K562 (cell line): Measurements from ENCODE around the gene HPS1. TPM values are rescaled to one million over a fixed set of nuclear protein-coding genes. Genes with fewer than 3 reads are reported as not detected.

Experiments used
- ATF7 ChIP-seq: fragments of 450-650 bp; IDR thresholded peaks from 2 replicates; pipeline ENCODE4 v1.7.1; 2014; ENCODE audit warnings: mild to moderate bottlenecking, moderate library complexity
- CBFA2T3 ChIP-seq: fragments of 450-650 bp; IDR thresholded peaks from 2 replicates; pipeline ENCODE4 v1.6.1; 2017
- EP300 ChIP-seq: IDR thresholded peaks from 2 replicates; pipeline ENCODE4 v1.6.1; 2012; ENCODE audit warnings: low read length, improper control_type of control experiment
- ETV1 ChIP-seq: fragments of 450-650 bp; conservative IDR thresholded peaks from 2 replicates; pipeline ENCODE4 v1.6.1; 2016; ENCODE audit warnings: missing genetic modification characterization, control low read depth, low read depth, missing compliant biosample characterization
- IRF2 ChIP-seq: sonication (generic); formaldehyde crosslinking; IDR thresholded peaks from 2 replicates; pipeline ENCODE4 v1.8.1; 2022; ENCODE audit warnings: mild to moderate bottlenecking, missing genetic modification reagents
- LEF1 ChIP-seq: fragments of 450-650 bp; IDR thresholded peaks from 2 replicates; pipeline ENCODE4 v1.6.1; 2016; ENCODE audit warnings: mild to moderate bottlenecking
- MAFF ChIP-seq: IDR thresholded peaks from 2 replicates; pipeline ENCODE4 v1.6.1; 2012; ENCODE audit warnings: low read length, improper control_type of control experiment
- MBD2 ChIP-seq: sonication (generic); IDR thresholded peaks from 2 replicates; pipeline ENCODE4 v1.6.1; 2016; ENCODE audit warnings: low read depth, borderline replicate concordance
- NFE2 ChIP-seq: IDR thresholded peaks from 2 replicates; pipeline ENCODE4 v1.6.1; 2014; ENCODE audit warnings: antibody characterized with exemption, low read depth
- NR2C1 ChIP-seq, 2 experiments: fragments of 450-650 bp; IDR thresholded peaks; 2 replicates each; pipeline ENCODE4 v1.6.1; 2017; ENCODE audit warnings: mild to moderate bottlenecking in 2 of 2, antibody characterized with exemption in 1 of 2, inconsistent platforms in 1 of 2, missing compliant biosample characterization in 1 of 2, missing genetic modification characterization in 1 of 2
- PTTG1 ChIP-seq: fragments of 450-650 bp; IDR thresholded peaks from 2 replicates; pipeline ENCODE4 v1.6.1; 2016; ENCODE audit warnings: low read depth, mild to moderate bottlenecking, missing genetic modification characterization, missing compliant biosample characterization
- SMARCE1 ChIP-seq: fragments of 450-650 bp; IDR thresholded peaks from 2 replicates; pipeline ENCODE4 v1.7.1; 2016; ENCODE audit warnings: mild to moderate bottlenecking
- SNIP1 ChIP-seq: fragments of 450-650 bp; IDR thresholded peaks from 2 replicates; pipeline ENCODE4 v1.7.1; 2017; ENCODE audit warnings: low read depth, mild to moderate bottlenecking
- ZFP36 ChIP-seq: fragments of 150-350 bp; IDR thresholded peaks from 2 replicates; pipeline ENCODE4 v1.6.1; 2018; ENCODE audit warnings: low read length, low read depth; ENCODE audit not compliant: partially characterized antibody
- ZNF263 ChIP-seq: sonication (generic); formaldehyde crosslinking; IDR thresholded peaks from 2 replicates; pipeline ENCODE4 v1.8.0; 2022; ENCODE audit warnings: mild to moderate bottlenecking, missing genetic modification reagents, borderline replicate concordance
- polyA plus RNA-seq, 8 experiments: library from polyadenylated mRNA; depleted of rRNA in 4 of 8; stranded (reverse) in 5 of 8; unstranded in 3 of 8; fragments of >200 nt; fragmentation: Nextera tagmentation in 2 of 8; fragmentation: Illumina TruSeq in 1 of 8; extraction: Ambion mirVana in 2 of 8; extraction: Trizol in 1 of 8; gene quantifications; 2 replicates each; pipeline versions ENCODE4 v1.2.1 to v1.2.3, GENCODE V29; 2011 to 2014; ENCODE audit warnings: inconsistent platforms in 1 of 8, missing spikeins in 1 of 8
- total RNA-seq, 7 experiments: library from RNA; depleted of rRNA in 6 of 7; stranded (reverse); fragments of >200 nt in 6 of 7; fragmentation: Illumina TruSeq in 2 of 7; extraction: Trizol in 2 of 7; gene quantifications; 2 replicates each; pipeline versions ENCODE4 v1.2.1 to v1.2.3, GENCODE V29; 2011 to 2021; ENCODE audit warnings: low replicate concordance in 1 of 7
- TF ChIP-seq, protein P1 (sequence below), 2 experiments: fragments of 450-650 bp; IDR thresholded peaks; 2 replicates each; pipeline ENCODE4 v1.6.1; 2018; ENCODE audit warnings: mild to moderate bottlenecking in 2 of 2, low read depth in 1 of 2; ENCODE audit not compliant: partially characterized antibody in 2 of 2
- TF ChIP-seq, protein P2 (sequence below), 2 experiments: fragments of 450-650 bp; conservative IDR thresholded peaks; 2 replicates each; pipeline ENCODE4 v1.6.1; 2017; ENCODE audit warnings: mild to moderate bottlenecking in 2 of 2, moderate library complexity in 2 of 2
- TF ChIP-seq, protein P3 (sequence below): fragments of 250-450 bp; sonication (Bioruptor Pico); IDR thresholded peaks from 2 replicates; pipeline ENCODE4 v1.8.0; 2022; ENCODE audit warnings: inconsistent platforms
- TF ChIP-seq, protein P4 (sequence below): fragments of 450-650 bp; formaldehyde crosslinking; IDR thresholded peaks from 2 replicates; pipeline ENCODE4 v1.4.0; 2020; ENCODE audit warnings: mild to moderate bottlenecking, mixed read lengths

The HPS1 gene
- total and polyA plus RNA-seq, 9 of the 15 experiments (the other 6 are each of a cell fraction or from before 2014, with no cell fraction given), result 18.1 to 43.6 (median 26.3) TPM

DNA sequence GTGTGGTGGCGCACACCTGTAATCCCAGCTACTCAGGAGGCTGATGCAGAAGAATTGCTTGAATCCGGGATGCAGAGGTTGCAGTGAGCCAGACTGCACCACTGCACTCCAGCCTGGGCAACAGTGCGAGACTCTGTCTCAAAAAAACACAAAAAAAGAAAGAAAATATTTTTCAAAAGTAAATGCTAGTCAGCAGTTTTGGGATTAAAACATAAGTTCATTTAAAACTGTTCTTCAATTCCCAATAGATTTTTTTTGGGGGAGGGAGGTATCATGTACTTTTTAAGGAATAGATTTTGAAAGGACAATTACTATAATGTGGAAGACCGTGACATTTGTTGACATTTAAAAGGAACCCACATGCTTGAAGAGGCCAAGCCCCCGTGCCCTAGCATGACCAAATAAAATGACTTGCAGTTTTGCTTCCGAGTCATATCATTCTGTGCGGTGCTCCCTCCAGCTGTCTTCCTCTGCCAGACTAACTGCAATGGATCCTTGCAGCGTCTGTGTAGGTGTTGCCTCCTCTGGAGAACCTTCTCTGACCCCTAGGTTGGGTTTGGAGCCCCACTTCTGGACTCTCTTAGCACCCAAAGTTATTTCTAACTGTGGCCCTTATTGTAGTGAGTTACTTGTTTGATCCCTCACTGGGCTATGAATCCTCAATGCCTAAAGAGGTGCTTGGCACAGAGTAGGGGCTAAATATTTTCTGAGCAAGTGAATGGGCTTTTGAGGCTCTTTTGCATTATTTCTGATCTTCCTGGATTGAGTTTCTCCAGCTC lies 17.4 kb upstream of the HPS1 start (continued):
- TF ChIP-seq, protein P1, sequence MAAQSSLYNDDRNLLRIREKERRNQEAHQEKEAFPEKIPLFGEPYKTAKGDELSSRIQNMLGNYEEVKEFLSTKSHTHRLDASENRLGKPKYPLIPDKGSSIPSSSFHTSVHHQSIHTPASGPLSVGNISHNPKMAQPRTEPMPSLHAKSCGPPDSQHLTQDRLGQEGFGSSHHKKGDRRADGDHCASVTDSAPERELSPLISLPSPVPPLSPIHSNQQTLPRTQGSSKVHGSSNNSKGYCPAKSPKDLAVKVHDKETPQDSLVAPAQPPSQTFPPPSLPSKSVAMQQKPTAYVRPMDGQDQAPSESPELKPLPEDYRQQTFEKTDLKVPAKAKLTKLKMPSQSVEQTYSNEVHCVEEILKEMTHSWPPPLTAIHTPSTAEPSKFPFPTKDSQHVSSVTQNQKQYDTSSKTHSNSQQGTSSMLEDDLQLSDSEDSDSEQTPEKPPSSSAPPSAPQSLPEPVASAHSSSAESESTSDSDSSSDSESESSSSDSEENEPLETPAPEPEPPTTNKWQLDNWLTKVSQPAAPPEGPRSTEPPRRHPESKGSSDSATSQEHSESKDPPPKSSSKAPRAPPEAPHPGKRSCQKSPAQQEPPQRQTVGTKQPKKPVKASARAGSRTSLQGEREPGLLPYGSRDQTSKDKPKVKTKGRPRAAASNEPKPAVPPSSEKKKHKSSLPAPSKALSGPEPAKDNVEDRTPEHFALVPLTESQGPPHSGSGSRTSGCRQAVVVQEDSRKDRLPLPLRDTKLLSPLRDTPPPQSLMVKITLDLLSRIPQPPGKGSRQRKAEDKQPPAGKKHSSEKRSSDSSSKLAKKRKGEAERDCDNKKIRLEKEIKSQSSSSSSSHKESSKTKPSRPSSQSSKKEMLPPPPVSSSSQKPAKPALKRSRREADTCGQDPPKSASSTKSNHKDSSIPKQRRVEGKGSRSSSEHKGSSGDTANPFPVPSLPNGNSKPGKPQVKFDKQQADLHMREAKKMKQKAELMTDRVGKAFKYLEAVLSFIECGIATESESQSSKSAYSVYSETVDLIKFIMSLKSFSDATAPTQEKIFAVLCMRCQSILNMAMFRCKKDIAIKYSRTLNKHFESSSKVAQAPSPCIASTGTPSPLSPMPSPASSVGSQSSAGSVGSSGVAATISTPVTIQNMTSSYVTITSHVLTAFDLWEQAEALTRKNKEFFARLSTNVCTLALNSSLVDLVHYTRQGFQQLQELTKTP (IDR thresholded peaks at IDR 0.05; ENCODE audit: low read depth in 1 of 2, partially characterized antibody in 2 of 2), result no peak
- TF ChIP-seq, protein P2, sequence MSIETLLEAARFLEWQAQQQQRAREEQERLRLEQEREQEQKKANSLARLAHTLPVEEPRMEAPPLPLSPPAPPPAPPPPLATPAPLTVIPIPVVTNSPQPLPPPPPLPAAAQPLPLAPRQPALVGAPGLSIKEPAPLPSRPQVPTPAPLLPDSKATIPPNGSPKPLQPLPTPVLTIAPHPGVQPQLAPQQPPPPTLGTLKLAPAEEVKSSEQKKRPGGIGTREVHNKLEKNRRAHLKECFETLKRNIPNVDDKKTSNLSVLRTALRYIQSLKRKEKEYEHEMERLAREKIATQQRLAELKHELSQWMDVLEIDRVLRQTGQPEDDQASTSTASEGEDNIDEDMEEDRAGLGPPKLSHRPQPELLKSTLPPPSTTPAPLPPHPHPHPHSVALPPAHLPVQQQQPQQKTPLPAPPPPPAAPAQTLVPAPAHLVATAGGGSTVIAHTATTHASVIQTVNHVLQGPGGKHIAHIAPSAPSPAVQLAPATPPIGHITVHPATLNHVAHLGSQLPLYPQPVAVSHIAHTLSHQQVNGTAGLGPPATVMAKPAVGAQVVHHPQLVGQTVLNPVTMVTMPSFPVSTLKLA (conservative IDR thresholded peaks at IDR 0.05), result peak; percentile 81 to 89
- TF ChIP-seq PTTG1, result no peak
- TF ChIP-seq ETV1 (tag), result peak; percentile 31; the same call in 1 of the 2 replicates
- peak; percentile 92 for TF ChIP-seq NFE2
- peak; percentile 69 for TF ChIP-seq NR2C1 (IDR thresholded peaks at IDR 0.05)
- TF ChIP-seq NR2C1 (tag; IDR thresholded peaks at IDR 0.05), result peak; percentile 61
- no peak for TF ChIP-seq MBD2
- TF ChIP-seq ZNF263 (CRISPR knock-in tag), result peak; percentile 97
- TF ChIP-seq EP300, result peak; percentile 52; the same call in 1 of the 2 replicates
- TF ChIP-seq IRF2 (CRISPR knock-in tag), result no peak
- TF ChIP-seq ZFP36, result peak; percentile 7
- peak; percentile 38; the same call in 1 of the 2 replicates for TF ChIP-seq ATF7
- no peak for TF ChIP-seq SNIP1
- peak; percentile 76 for TF ChIP-seq MAFF
- TF ChIP-seq, protein P3, sequence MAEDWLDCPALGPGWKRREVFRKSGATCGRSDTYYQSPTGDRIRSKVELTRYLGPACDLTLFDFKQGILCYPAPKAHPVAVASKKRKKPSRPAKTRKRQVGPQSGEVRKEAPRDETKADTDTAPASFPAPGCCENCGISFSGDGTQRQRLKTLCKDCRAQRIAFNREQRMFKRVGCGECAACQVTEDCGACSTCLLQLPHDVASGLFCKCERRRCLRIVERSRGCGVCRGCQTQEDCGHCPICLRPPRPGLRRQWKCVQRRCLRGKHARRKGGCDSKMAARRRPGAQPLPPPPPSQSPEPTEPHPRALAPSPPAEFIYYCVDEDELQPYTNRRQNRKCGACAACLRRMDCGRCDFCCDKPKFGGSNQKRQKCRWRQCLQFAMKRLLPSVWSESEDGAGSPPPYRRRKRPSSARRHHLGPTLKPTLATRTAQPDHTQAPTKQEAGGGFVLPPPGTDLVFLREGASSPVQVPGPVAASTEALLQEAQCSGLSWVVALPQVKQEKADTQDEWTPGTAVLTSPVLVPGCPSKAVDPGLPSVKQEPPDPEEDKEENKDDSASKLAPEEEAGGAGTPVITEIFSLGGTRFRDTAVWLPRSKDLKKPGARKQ, result no peak
- TF ChIP-seq SMARCE1, result peak; percentile 35; the same call in 1 of the 2 replicates
- TF ChIP-seq CBFA2T3, result peak; percentile 56
- TF ChIP-seq, protein P4, sequence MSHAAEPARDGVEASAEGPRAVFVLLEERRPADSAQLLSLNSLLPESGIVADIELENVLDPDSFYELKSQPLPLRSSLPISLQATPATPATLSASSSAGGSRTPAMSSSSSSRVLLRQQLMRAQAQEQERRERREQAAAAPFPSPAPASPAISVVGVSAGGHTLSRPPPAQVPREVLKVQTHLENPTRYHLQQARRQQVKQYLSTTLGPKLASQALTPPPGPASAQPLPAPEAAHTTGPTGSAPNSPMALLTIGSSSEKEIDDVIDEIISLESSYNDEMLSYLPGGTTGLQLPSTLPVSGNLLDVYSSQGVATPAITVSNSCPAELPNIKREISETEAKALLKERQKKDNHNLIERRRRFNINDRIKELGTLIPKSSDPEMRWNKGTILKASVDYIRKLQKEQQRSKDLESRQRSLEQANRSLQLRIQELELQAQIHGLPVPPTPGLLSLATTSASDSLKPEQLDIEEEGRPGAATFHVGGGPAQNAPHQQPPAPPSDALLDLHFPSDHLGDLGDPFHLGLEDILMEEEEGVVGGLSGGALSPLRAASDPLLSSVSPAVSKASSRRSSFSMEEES, result no peak
- 0 out of 2 replicates have a peak, but pooled peaks have one; percentile 40 for TF ChIP-seq LEF1
- TF ChIP-seq, all 486 proteins: peak for 37
